GM21381 (cell line): ENCODE results near the gene ANKRD33.

Source experiments
- ATAC-seq: cut with Tn5 transposase; IDR thresholded peaks from one replicate; pipeline ENCODE4 v1.9.1; 2021; ENCODE audit warnings: mild to moderate bottlenecking, moderate library complexity; ENCODE audit not compliant: unreplicated experiment

Gene ANKRD33, protein sequence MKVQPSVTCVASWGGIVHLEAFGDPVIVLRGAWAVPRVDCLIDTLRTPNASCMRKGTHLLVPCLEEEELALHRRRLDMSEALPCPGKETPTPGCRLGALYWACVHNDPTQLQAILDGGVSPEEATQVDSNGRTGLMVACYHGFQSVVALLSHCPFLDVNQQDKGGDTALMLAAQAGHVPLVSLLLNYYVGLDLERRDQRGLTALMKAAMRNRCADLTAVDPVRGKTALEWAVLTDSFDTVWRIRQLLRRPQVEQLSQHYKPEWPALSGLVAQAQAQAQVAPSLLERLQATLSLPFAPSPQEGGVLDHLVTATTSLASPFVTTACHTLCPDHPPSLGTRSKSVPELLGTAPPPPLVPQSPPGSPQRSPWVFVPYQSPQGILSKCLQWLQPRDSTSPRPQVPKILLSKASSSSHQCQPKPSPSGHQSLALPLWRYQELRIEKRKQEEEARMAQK

DNA sequence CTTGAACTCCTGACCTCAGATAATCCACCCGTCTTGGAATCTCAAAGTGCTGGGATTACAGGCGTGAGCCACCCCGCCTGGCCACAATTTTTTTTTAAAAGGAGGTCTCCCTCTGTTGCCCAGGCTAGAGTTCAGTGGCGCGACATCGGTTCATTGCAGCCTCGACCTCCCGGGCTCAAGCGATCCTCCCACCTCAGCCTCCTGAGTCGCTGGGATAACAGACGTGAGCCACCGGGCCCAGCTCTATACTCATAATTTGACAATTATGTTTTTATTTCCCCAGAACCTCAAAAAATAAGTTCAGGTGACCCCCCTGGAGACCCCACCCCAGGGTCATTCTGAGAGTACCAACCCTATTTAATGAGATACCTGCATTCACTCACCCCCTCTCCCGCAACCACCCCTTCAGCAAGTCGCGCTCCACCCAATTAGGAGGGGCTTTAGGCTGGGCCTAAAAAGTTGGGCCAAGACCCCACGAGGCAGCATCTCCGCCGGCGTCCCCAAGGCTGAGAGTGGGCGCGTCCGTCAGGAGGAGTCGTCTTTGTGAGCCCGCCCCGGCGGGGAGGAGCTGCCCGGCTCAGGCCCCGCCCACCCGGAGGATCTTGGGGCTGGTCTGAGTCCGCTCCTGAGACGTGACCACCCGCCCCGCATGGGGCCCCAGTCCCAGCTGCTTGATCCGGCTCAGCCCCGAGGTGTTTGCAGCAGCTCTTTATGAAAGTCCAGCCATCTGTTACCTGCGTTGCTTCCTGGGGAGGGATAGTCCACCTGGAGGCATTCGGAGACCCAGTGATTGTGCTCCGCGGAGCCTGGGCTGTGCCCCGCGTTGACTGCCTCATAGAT, at the start of gene ANKRD33:
ANKRD33 (plus strand) TSS at position 628 of the 840 bp plus-strand sequence; CDS start at position 712, 84 bp downstream.
- ATAC-seq, result no peak

DNA sequence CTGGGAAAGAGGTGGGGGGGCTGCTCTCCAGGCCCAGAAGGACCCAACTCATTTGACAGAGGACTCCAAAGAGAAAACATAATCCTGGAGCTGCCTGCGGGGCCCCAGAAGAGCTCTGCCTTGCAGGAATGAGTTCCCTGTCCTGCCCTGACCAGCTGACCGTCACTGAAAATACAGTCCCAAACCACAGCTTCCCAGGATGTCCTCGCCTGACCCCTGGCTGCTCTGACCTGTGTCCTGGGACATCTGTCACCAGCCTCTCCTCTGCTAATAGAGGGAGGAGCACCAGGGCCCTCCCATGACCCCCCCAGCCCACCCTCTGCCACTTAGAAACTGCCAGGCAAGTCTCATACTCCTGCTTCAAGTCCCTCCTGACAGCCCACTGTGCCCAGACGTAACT, 49.1 kb upstream of the ANKRD33 start:
- ATAC-seq, result no peak

DNA sequence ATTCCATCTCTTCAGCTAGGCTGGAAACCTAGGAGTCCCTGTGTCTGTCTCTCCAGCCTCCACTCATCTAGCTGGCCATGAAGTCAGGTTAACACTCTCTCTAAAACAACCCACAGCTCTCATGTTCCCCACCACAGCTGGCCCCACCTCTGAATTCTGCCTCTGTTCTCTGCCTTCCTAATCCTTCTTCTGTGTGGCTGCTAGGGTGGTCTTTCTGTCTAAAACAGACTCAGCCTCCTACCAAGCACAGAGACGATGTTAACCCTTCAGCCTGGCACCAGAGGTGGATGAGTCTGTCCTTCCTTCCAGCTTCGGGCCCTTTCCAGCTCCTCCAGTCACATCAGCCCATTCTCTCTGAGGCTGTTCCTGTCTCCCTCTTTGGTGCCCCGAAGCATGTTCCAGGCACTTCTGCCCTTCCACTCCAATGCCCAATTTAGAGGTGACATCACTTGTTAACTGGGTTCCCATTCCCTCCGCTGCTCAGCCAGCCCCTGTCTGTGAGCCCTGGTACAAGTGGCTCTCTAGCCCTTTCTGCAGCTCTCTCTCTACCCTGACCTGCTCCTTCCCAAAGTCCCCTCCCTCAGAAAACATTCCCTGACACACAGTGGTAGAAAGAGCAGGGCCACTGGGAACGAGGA, 48.5 kb upstream of the ANKRD33 start:
- no peak for ATAC-seq

DNA sequence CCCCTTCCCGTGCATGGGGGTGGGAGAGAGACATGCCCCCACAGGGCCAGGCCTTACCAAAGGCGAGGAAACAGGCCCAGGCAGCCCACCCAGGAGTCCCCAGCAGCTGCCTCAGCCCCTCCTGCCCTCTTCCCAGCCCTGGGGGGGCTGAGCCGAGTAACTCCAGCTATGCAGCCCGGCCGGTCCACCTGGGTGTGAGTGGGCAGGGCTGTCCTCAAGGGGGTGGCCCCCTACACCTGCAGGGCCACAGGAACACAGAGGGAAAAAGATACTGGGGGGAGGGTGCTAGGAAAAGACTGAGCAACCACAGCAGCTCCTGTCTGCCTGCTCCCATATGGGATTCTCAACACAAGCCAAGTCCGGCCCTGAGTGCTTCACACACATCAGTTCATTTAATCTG, 46.9 kb upstream of the ANKRD33 start:
- no peak for ATAC-seq

DNA sequence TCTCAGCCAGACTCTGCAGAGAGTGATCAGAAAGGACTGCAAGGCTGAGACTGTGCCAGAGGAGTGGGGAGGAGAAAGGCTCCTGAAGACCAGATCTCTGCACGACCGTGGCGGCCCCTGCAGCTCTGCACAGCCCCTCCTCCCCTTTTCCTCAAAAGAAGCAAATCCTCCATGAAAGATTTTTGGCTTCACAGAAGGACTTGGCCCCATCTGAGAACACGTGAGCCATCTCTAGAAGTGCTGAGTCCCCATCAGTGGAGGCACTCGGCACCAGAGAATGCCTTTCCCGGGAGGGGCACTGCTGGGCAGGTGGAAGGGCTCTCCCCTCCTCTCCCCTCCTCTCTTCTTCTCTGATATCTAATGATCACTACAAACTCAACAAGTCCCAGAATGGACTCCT, 46.2 kb upstream of the ANKRD33 start:
- no peak for ATAC-seq

DNA sequence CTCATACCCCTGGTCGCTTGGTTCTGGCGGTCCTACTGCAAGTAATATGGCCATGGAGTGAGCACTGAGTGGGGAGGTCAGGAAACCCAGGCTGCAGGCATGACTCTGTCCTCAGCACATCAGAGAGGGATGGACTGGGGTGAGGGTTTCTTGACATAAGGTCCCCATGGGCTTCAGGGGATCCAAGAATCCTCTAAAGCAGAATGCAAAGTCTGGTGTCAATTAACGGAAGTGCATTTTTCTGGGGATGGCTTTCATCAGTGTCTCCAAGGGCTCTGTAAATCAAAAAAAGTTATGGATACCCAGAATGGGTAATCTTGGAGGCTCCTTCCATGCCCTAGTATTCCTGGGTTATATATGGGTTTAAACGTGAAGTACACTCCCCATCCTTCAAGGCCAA, 43.0 kb upstream of the ANKRD33 start:
- ATAC-seq, result no peak

DNA sequence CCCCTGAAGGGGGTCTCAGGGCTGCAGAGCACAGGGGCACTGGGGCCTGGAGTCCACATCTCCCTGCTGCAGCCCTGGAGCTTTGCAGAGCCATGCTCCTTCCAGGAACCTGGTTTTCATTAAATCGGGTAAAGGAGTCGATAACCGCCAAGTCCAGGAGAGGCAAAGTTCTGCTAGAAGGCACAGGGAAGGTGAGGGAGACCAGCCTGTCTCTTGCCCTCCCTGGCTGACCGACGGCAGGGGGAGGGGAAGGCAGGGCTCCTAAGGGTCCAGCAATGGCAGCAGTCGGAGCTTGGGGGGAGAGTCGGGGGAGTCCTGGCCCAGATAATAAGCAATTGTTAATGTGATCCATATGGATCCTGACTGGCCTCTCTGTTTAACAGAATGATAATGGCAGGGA, 42.4 kb upstream of the ANKRD33 start:
- ATAC-seq, result no peak

DNA sequence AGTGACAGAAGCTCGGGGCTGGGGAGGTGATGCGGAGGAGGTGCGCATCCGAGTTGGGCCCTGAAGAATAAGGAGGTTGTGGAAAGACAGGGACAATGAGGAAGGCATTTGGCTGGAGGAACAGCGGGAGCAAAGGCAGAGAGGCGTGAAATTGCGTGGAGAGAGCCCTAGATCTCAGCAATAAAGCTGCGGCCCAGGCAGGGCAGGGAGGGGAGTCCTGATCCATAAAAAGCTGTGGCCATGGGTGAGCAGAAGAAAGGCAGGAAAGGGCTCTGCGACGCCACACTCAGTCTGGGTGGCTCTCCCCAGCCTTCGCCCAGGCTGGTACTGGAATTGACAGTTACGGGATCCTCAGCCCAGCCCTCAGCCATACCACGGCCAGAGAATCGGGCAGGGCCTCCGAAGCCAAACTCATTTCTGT, 41.6 kb upstream of the ANKRD33 start:
- ATAC-seq, result no peak

DNA sequence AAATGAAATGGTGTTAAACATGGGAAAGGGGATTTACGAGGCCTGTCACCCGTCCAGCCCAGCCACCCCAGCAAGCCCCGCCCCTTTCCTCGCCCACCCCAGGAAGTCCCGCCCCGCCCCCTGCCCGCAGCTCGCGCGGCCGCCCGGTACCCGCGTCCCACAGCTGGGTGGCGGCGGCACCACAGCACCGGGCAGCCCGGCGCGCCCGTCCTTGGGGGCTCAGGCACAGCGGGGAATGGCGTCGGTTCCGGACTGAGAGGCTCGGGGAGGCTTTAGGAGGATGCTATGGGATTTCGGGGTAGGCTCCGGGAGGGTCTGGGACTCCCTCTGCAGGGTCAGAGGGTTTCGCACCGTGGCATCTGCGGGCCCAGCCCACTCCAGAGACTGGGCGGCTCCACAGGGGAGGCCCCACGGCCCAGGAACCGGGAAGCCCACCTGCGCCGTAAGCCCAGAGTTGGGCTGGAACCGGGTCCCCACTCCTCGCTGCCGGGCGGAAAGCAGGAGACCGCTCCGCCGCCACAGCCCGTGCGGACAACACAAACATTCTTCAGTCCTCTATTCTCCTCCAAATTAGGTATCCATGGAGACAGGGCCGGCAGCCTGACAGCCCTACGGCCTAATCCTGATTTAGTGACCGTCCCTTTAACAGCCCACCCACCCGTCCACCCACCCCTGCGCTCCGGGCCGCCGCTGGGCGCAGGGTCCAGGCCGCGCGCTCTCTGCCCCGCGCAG, 40.8 kb upstream of the ANKRD33 start:
- ATAC-seq, result no peak

DNA sequence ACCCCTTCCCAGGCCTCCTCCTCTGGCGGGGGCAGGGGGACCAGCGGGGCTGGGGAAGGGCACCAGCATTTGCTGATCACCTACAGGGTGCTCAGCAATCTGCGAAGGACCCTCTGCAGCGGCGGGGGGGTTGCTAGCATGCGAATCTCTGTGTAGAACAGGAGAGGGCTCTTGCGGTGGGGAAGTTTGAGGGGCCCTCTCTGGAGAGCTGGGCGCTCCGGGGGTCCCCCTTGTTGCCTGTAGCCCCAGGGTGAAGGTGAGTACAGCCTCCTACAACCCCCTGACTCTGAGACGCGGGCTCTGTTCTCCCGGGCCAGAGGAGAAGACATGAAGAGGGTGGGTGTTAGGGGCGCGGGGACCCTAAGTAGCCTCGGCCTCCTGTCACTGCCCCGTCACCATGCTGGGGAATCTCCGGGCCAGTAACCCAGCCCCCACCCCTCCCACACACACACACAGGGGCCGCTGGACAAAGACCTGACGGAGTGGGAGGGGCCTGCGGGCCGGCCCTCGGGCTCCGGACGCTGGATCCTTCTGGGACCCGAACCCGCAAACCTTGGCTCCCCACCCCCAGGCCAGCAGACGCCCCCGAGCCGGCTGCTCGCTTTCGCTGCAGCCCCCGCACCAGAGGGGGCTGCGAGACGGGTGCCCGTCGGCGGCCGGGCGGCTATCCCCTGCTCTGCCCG, 40.1 kb upstream of the ANKRD33 start:
- no peak for ATAC-seq

DNA sequence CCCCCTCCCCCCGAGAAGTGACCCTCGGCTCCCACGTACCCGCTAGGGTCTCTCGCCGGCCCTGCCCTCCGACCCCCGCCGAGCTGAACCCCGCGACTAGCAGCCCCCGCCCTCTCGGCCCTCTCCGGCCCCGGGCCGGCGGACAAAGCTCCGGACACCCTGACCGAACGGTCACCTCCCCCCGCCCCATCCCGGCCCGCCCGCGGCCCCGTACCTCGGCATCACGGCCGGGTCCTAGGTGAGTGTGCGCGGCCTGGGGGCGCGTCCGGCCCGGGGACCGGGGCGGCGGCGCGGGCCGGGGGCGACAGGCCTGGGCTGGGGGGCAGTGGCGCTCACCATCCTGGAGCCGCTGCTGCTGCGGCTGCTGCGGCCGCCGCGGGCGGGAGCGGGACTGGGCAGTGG, 39.6 kb upstream of the ANKRD33 start, which contains the start of gene FIGNL2:
FIGNL2 (minus strand) TSS at position 393 of the 402 bp plus-strand sequence. CDS start 26,305 bp downstream, outside the sequence.
- ATAC-seq, result no peak

DNA sequence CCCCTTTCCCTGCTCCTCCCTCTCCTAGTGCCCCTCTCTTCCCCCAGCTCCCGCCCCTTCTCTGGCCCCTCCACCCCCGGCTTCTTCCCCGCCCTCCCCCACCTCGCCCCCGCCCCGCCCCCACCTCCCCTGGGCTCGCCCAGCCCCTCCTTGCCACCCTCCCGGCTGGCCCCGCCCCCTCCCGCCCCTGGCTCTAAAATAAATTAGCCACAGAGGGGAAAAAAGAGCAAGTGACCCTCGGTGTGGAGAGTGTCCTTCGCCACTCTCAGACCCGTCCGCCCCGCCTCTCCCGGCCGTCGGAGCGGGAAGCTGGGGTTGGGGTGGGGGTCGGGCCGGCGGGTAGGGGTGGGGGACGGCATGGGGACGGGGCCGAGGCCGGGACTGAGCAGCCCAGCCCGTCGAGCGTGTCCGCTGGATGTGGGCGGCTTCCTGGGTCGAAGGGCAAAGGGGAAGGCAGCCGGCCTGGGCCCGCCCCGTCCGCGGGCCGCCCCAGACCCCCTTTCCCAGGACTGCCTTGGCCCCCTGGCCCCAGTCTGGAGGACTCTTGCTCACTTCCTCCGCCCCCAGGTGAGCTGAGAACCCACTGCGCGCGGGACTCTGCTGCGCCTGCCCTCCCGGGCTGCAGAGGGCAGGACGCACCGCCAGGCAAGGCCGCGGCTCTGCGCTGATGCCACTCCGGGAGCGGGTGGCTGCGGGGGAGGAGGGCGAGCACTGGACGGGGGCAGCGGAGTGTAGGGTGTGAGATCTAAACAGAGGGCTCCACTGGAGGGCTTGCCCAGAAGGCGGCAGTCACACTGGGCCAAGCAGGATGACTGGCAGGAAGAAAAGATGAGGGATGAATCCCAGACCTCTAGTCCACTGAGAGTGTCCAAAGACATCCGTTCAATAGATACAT, 38.8 kb upstream of the ANKRD33 start:
- no peak for ATAC-seq

DNA sequence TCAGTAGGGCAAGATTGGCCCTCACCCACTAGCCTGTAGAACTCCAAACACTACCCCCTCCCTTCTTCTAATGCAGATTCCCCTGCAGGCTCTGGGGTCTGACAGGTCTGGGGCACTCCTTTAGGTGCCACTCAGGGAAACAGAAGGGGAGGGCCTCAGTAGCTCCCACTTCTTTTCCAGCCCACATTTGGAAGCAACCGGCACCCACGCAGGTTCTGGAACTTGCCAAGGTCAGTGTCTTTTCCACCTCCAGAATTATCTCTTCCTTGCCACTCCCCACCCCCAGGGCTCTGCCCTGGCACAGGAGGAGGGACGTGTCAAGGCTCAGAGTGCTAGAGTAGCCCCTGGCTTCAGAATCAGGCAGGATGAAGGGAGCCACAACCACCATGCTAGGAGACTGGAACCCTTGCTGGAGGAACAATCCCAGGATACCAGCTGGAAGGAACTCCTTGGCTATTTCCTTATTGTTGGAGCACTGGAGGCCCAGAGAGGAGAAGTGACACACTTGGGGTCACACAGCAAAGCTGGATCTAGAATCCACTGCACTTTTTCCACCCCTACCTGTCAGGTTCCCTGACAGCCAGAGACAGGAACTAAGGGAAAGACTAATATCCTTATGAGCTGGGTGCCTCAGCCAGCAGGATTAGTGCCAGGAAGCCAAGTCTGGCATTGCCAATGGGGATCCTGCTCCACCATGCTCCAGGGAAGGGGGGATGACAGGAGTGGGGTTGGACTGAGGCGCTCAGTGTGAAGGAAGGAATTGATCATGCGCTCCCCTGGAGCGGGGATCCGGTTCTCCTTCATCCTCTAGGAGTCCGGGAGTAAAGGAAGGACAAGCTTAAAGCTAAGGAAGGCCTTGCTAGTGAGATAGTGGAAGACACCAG, 37.6 kb upstream of the ANKRD33 start:
- no peak for ATAC-seq

DNA sequence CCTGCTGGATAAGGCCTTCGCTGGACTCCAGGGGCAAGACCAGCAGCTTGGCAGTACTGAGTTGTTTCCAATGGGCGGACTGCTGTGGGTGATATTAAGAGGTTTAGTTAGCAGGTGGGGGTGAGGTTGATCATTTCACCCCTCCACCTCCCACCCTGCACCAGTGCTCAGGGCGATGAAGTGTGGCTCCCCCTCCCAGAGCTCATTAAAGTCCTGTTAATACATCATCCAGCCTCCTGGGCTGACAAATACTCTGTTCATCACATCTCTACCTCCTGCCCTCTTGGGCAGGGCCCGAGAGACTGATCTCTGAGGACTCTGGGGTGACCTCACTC, 37.0 kb upstream of the ANKRD33 start:
- ATAC-seq, result no peak

DNA sequence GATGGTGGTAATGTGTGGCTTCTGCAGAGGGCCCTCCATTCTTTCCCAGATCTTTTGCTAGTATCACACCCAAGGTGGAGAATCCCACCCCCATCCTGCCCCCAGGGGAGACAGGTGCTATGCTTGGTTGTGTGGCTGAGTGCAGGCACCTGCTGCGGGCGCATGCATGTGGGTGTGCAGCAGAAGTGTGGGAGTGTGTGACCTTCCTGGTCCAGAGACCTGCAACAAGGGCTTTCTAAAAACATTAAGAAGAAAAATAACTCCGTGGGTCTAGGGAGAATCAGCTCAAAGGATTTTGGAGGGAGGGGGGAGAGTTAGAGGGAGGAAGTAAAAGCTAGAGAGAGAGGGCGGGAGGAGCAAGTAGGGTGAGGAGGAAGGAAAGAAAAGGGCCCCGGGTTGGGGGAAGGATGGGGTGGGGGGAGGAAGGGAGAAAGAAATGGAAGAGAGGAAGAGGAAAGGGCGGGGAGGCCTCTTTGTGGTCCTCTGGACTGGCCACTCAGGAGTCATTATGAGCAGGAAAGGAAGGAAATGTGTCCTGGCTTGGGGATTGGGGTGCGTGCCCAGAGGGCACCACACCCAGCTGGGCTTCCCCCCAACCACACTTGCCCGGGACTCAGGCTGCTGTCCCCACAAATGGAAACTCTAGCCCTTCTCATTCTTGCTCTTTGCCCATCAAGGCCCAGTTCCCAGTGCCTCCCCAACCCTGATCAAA, 36.3 kb upstream of the ANKRD33 start:
- no peak for ATAC-seq

DNA sequence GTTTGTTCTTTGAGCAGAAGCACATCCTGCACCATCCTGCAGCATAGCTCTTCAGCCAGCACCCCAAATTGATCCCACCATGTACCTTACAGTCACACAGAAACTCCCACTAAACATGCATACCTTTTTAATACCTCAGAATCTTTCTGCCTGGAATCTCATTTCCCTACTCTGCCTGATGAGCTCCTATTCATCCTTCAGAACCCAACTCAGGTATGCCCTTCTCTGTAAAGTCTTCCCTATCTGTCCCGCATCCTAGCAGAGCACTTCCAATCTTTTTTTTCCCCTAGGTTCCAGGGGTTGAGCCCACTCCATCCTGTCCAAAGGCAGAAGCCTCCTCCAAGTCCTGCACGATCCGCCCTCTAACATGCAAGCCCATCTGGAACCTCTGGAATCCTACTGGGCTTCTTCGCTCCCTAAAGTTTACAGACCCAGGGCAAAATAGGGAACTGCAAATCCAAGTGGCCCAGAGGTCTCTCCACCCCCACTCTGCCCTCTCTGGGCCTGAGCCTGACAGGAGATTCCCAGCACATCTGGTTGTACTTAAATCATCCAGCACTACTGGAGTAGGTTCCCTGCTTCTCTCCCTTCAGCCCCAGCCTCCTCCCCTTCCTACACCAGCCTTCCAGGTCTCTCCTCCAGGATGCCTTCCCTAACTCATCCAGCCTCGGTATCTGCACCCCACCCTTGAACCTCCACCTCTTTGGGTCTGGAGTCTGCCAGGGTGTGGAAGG, 35.3 kb upstream of the ANKRD33 start:
- ATAC-seq, result no peak
